NT2/D1 (cell line): ENCODE data around the gene PAPSS2.

Experiments used
- SUZ12 ChIP-seq: IDR thresholded peaks from 2 replicates; pipeline ENCODE4 v1.6.1; 2011; ENCODE audit not compliant: insufficient read length, insufficient read depth; ENCODE audit errors: extremely low read depth
- YY1 ChIP-seq: IDR thresholded peaks from 2 replicates; pipeline ENCODE4 v1.6.1; 2011; ENCODE audit not compliant: insufficient read length, insufficient read depth
- ZNF274 ChIP-seq: IDR thresholded peaks from 2 replicates; pipeline ENCODE4 v1.6.1; 2011; ENCODE audit warnings: mild to moderate bottlenecking, low read depth, low read length

DNA sequence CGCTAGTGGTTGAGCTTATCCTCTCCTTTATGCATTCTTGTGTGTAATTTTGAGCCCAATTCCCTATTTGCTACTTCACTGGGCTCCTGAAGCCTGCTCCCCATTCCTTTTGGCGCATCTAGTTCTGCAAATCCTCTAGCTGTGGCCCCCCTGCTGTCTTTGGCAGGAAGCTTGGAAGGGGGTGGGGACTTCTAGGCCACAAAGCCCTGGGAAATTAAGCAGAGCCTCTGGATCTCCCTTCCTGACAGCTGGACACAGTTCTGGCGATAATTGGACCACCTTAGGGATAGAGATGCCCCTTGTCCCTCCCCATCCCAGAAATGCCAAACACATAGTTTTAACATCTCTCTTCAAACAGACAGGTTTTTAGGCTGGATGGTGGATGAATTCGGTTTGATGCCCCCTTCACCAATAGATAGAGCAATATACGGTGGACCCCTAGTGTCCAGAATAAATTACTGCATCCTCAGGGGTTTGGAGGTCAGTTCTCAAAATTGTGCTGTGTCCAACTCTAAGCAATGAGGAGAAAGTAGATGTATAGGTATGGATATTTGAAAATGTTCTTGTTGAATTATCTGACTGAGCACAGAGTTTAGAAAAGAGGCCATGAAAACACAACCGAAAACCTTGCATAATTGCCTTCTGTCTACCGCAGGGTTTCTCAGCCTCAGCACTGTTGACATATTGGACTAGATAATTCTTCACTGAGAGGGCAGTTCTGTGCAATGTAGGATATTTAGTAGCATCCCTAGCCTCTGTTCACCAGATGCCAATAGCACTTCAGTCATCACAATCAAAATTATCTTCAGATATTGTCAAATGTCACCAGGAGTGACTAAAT is 75.5 kb downstream of the PAPSS2 start:
- TF ChIP-seq YY1 (no peak), ZNF274 (no peak), SUZ12 (no peak)
